GM11168 (cell line): ENCODE results near the gene SRMS.
"Not testable (repeated sequence)": the region's sequence is repeated elsewhere in the genome, so short reads cannot be mapped to it uniquely, and the experiment has no call there.

ENCODE experiments used
- in situ Hi-C: fragments of 300-500 bp; cut with MboI; formaldehyde crosslinking; loops from one replicate; pipeline ENCODE4 v1.12.0; 2022; ENCODE audit warnings: low sequenced_read_pairs; ENCODE audit not compliant: unreplicated experiment

SRMS gene

GRCh38 chr20:63580796-63581461, 33.4 kb upstream of the SRMS start:
- in situ Hi-C loops = no loop called here

GRCh38 chr20:63579017-63579694, 31.6 kb upstream of the SRMS start:
- in situ Hi-C loops = no loop called here

- in situ Hi-C loops = no loop called here
Observed at GRCh38 chr20:63578224-63579016, 30.9 kb upstream of the SRMS start.

- in situ Hi-C loops = no loop called here
Observed at GRCh38 chr20:63577317-63577894, 29.9 kb upstream of the SRMS start.

GRCh38 chr20:63576311-63576710, 28.8 kb upstream of the SRMS start:
- in situ Hi-C loops = no loop called here

- in situ Hi-C loops = no loop called here
Observed at GRCh38 chr20:63574829-63575743, 27.5 kb upstream of the SRMS start.

GRCh38 chr20:63574156-63574828, 26.7 kb upstream of the SRMS start, which contains the start of gene HELZ2:
TSS of gene HELZ2 (minus strand) at chr20:63574239. CDS start at chr20:63572385, 1,854 bp downstream.
- in situ Hi-C loops = no loop called here

- in situ Hi-C loops = no loop called here
Observed at GRCh38 chr20:63573647-63574131, 26.1 kb upstream of the SRMS start.

- in situ Hi-C loops = no loop called here
Observed at GRCh38 chr20:63572788-63573646, 25.5 kb upstream of the SRMS start.

GRCh38 chr20:63572071-63572787, 24.7 kb upstream of the SRMS start:
- in situ Hi-C loops = no loop called here

- in situ Hi-C loops = not testable (repeated sequence)
Observed at GRCh38 chr20:63571087-63571478, 23.5 kb upstream of the SRMS start.

GRCh38 chr20:63570281-63571086, 22.9 kb upstream of the SRMS start:
- in situ Hi-C loops = no loop called here

- in situ Hi-C loops = no loop called here
Observed at GRCh38 chr20:63568986-63569949, 21.7 kb upstream of the SRMS start.

GRCh38 chr20:63568170-63568981, 20.8 kb upstream of the SRMS start:
- in situ Hi-C loops = no loop called here
